HG03135 (cell line): ENCODE data around the gene MAP3K14.
A peak's percentile ranks its signal among the peaks of the same experiment; 100 is the strongest.
"Not testable (repeated sequence)": the region's sequence is repeated elsewhere in the genome, so short reads cannot be mapped to it uniquely, and the experiment has no call there.

Experiments
- ATAC-seq: cut with Tn5 transposase; IDR thresholded peaks from one replicate; pipeline ENCODE4 v1.9.1; 2021; ENCODE audit warnings: mild to moderate bottlenecking, moderate library complexity; ENCODE audit not compliant: unreplicated experiment

MAP3K14 gene

DNA sequence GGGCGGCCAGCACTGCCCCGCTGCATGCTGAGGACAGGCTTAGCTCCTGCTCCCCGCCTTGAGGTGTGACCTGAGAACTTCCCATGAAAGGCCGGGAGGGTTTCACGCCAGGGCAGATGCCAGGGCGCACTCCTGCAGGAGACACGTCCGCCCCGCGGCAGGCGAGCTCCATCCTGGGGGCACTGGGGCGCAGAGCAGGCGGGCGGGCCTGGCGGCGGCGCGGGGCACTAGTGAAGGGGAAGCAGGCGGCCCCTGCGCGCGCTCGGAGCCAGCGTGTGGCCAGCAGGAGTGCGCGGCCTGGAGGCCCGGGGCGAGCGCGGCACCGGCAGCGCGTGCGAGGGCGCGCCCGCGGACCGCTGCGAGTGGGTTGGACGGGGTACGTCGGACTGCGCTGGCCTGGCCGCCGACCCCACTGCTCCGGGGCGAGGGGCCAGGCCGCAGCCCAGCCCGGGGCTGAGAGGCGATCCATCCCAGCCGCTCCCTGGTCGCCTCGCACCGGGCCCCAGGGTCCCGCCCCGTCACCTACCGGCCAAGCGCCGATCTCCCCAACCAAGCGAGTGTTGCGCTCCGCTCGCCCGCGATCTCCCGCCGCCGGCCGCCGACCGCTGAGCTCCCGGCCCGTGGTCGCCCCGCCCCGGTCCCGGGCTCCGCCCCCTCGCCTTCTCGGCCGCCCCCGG, at the start of gene MAP3K14:
Gene MAP3K14 (minus strand): TSS at position 587 of the 677 bp plus-strand sequence. CDS start 26,275 bp downstream, outside the sequence.
- ATAC-seq, result peak; percentile 20

GRCh38 chr17:45366049-45366448, 49.2 kb upstream of the MAP3K14 start:
- ATAC-seq, result no peak

DNA sequence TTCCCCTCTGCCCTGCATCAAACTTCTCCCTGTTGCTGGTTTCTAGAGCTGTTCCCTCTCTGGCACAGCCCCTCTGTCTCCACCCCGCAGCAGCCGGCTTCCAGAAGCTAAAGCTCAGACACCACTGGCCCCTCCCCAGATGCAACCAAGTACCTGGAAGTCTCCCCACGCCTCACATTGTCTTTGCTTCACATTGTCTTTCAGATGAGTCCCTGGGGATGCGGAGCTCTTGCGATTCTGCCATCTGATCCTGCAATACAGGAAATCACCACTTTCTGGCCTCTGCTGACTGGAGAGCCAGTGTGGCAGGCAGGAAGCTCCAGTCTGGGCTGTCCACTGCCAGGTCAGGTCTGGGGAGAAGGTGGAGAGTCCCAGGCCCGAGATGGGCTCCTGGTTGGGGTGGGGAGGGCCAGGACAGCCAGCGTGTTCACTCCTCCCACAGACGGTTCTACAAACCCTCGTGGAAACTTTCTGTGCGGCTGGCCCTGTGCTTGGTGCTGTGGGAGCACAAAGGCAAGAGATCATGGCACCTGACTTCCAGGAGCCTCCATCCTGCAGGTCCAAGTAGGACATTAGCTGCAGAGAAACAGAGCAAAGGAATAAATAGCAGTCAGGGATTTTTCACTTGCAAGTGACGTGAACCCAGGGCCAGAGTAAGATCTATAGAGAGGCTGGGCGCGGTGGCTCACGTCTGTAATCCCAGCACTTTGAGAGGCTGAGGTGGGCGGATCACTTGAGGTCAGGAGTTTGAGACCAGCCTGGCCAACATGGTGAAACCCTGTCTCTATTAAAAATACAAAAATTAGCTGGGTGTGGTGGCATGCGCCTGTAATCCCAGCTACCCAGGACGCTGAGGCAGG, 47.9 kb upstream of the MAP3K14 start:
- ATAC-seq, result no peak

DNA sequence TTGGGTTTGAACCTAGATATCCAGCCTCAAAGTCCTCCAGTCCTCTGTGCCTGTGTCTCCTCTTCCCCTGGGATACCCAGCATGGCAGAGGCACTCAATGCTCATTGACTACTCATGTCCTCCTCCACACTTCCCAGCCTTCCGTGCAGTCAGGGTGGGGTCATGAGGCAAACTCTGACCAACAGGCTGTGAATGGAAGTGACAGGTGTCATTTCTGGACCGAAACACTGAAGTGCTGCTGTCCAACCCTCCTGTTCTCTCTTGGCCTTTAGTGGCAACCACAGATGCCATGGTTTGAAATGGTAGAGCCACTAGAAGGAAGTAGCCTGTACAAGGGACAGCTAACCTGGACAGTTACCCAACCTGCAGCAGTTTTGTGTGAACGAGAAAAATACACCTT, 46.7 kb upstream of the MAP3K14 start:
- ATAC-seq, result no peak

DNA sequence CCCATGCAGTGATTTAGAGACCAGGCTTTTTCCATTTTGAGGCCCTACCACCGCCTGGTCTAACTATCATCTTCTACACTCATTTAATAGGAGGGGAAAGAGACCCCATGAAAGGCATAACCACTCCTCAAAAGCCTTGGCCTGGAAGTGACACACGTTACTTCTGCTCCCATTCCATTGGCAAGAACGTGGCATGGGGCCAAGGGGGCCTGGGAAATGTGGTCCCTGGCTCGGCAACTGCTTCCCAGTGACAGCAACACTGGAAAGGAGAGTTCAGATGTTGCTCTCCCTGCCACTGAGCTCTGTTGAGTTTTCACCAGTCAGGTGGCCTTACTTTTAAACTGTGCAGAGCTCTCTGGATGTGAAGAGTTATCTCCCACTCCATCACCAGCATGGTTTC, 45.2 kb upstream of the MAP3K14 start:
- ATAC-seq, result no peak

DNA sequence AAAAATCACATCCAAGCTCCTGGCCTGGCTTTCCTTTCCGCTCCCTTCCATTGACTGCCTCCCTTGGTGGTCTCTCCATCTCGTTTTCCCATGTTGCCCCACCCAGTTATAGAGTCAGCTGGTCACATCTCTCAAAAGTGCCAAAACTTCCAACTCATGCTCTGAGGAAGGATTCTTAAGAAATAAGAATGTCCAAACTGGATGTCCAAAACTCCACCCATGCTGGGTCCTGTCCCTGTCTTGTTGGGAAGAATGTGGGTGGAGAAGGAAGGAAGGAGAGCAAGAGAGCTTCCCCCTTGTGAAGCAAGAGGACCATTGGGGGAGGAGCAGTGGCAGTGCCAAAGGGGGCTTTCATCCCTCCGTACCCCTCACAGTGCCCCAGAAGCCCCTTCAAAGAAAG, 44.6 kb upstream of the MAP3K14 start:
- ATAC-seq, result no peak

- ATAC-seq, result no peak
Measured at GRCh38 chr17:45357364-45357997, 40.7 kb upstream of the MAP3K14 start.

GRCh38 chr17:45355087-45355486, 38.3 kb upstream of the MAP3K14 start:
- ATAC-seq, result no peak

GRCh38 chr17:45353043-45353442, 36.2 kb upstream of the MAP3K14 start:
- ATAC-seq, result no peak

- no peak for ATAC-seq
Measured at GRCh38 chr17:45351831-45352230, 35.0 kb upstream of the MAP3K14 start.

DNA sequence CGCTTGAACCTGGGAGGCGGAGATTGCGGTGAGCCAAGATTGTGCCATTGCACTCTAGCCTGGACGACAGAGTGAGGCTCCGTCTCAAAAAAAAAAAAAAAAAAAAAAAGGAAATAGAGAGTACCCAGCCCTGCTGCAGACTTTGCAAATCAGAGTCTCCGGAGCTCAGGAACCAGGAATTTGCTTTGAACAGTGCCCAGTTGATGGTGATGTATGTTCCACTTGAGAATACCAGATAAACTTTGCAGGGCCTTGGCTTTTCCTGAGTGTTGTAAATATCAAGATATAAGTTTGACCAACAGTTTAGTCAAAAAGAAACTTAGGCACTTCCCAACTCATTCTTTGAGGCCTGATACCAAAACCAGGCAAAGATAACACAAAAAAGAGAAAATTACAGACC, 30.6 kb upstream of the MAP3K14 start:
- no peak for ATAC-seq

DNA sequence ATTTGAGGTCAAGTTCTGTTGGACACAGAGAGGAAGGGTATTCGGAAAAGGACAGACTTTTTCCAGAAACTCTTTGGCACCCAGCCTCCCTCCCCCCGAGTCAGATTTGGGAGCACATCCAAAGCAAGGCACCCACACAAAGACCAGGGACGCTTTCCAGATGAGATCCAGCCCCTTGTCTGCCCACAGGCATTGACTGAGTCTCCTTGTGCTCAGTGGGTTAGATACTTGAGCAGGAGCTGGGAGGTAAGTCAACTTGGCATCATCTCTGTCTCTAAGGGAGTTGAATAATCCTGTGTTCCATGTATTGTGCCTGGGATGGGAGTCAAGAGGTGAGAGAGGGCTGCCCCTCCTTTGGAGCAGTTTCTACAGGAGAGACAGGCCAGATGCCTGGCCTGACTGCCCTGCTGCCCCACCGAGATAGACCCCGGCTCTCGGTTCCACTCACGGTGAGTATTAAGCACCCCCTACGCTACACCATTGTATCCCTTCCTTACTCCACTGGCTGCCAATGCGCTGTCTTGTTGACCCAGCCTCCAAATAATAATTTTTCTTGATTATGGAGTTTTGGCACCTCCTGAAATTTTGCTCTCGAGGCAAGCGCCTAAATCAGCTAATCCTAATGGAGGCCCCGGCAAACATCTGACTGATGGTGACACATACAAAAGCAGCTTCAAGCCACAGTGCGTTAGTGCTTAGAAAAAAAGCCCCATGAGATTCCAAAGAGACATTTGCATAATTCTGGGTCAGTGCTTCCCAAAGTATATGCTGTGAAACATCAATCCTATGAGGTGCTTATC, 29.6 kb upstream of the MAP3K14 start:
- no peak for ATAC-seq

GRCh38 chr17:45345554-45346215, 28.9 kb upstream of the MAP3K14 start:
- no peak for ATAC-seq

DNA sequence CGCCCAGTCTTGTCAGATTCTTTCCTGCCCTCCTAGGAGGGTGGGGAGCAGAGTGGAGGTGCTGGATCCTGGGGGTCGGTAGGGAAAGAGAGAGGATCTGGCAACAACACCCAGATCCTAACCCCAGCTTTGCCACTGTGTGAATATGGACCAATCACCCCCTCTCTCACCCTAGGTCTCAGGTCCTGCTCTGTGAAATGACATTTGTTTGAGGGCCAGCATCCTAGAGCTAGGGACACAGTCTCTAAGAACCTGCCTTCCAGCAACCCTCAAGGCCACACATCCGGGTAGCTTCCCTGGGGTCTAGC, 28.4 kb upstream of the MAP3K14 start:
- ATAC-seq, result no peak

DNA sequence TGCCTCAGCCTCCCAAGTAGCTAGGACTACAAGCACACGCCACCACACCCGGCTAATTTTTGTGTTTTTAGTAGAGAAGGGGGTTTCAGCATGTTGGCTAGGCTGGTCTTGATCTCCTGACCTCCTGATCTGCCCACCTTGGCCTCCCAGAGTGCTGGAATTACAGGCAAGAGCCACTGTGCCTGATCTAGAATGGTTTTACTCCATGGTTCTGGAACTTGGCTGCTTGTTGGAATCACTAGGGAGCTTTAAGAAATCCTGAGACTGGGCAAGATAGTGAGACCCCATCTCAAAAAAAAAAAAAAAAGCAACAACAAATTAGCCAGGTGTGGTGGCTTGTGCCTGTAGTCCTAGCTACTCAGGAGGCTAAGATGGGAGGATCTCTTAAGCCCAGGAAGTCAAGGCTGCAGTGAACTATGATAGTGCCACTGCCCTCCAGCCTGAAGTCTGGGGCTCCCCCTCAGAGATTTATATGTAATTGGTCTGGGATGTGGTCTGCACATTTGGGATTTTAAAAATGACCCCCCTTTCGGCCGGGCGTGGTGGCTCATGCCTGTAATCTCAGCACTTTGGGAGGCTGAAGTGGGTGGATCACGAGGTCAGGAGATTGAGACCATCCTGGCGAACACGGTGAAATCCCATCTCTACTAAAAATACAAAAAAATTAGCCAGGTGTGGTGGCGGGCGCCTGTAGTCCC, 27.3 kb upstream of the MAP3K14 start:
- not testable (repeated sequence) for ATAC-seq

DNA sequence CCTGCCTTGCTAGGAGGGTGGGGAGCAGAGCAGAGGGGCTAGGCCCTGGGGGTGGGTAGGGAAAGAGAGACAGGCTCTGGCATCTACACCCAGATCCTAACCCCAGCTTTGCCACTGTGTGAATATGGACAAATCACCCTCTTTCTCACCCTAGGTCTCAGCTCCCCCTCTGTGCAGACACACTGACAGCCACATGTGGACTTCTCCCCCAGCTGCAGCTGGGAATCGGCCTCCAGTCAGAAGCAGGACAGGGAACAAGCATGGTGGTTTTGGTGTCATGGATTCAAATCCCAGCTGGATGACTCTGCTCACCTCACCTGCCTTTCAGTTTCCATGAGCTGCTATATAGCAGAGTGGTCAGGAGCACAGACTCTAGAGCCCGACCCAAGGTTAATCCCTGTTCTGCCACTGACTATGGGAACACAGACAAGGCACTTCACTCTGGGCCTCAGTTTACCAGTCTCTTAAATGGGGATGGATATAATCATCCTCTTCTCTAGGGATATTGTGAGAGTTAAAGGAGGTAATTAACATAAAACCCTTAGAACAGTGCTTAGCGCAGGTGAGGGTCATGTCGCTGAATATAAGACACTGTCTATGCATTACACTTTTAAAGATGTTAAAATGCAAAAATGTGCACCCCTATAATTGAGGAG, 26.2 kb upstream of the MAP3K14 start:
- no peak for ATAC-seq

DNA sequence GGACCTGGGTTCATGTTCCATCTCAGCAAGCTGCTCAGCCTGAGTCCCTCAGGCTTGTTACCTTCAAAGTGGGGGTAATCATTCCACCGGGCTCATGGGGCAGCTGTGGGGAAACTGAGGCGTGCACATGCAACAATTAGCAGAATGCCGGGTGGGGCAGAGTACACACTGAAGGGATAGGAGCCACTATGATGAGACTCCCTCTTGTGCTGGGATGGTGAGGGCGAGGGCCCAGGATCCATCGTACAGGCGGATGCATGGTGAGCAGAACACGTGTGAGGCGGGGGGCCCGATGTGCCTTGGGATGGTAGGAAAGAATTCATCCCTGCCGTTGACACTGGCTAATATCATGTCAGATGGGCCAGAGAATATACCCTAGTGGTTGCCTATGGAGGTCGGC, 25.5 kb upstream of the MAP3K14 start:
- no peak for ATAC-seq

- no peak for ATAC-seq
Measured at GRCh38 chr17:45341533-45342158, 24.8 kb upstream of the MAP3K14 start.
